Muscle layer of colon (tissue), 2 donors: ENCODE results near the gene TFAP2A.

Source experiments
- H3K27ac ChIP-seq: one replicate; pipeline ENCODE4 v1.7.0; 2013; ENCODE audit warnings: low read depth, mild to moderate bottlenecking, low read length, moderate library complexity
- H3K27me3 ChIP-seq, 2 donors: one replicate each; pipeline ENCODE4 v1.7.0; 2013; ENCODE audit warnings: low read length in 2 of 2, mild to moderate bottlenecking in 2 of 2; ENCODE audit not compliant: insufficient read depth in 2 of 2, control insufficient read depth in 1 of 2
- H3K36me3 ChIP-seq: one replicate; pipeline ENCODE4 v1.7.0; 2013; ENCODE audit warnings: mild to moderate bottlenecking, low read length; ENCODE audit not compliant: insufficient read depth
- H3K4me1 ChIP-seq: one replicate; pipeline ENCODE4 v1.7.0; 2013; ENCODE audit warnings: mild to moderate bottlenecking, low read length; ENCODE audit not compliant: insufficient read depth
- H3K4me3 ChIP-seq, 2 donors: one replicate each; pipeline ENCODE4 v1.7.0; 2013; ENCODE audit warnings: low read length in 2 of 2, low read depth in 1 of 2, mild to moderate bottlenecking in 1 of 2, moderate library complexity in 1 of 2
- H3K9ac ChIP-seq: one replicate; pipeline ENCODE4 v1.7.0; 2013; ENCODE audit warnings: low read length
- H3K9me3 ChIP-seq: one replicate; pipeline ENCODE4 v1.7.0; 2013; ENCODE audit warnings: mild to moderate bottlenecking, low read length
- donor health status: abdominal sarcoma.
- donor health status: Adenocarcinoma of cecum.

The TFAP2A gene

DNA sequence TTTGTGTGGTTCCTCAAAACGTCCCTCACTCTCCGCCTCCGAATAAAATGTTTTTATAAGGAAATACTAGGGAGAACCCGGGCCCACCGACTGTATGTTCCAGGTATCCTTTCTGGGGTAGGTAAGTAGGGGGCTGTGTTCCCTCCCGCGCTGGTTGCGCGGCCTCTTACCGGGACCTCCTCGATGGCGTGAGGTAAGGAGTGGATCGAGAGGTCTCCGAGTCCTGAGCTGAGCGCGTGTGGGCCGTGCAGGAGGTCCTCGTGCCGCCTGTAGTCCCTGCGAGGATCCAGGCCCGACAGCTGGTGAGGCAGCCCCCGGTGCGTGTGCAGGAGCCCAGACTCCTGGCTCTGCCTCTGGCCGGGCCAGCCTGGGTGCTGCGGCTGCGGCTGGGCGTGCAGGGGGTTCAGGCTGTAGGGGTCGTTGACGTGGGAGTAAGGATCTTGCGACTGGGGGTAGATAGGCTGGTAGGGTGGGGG, 5.1 kb downstream of the TFAP2A start:
- Histone ChIP-seq H3K4me3 (no peak overlapping the region), H3K27ac (no peak overlapping the region), H3K9ac (no peak overlapping the region), H3K4me1 (peaks cover 22% of the 10 kb centered on the region), H3K9me3 (no peaks in the 10 kb centered on the region), H3K36me3 (no peaks in the 10 kb centered on the region), H3K27me3 (peaks cover 63 to 71% of the 10 kb centered on the region in 2 donors)

DNA sequence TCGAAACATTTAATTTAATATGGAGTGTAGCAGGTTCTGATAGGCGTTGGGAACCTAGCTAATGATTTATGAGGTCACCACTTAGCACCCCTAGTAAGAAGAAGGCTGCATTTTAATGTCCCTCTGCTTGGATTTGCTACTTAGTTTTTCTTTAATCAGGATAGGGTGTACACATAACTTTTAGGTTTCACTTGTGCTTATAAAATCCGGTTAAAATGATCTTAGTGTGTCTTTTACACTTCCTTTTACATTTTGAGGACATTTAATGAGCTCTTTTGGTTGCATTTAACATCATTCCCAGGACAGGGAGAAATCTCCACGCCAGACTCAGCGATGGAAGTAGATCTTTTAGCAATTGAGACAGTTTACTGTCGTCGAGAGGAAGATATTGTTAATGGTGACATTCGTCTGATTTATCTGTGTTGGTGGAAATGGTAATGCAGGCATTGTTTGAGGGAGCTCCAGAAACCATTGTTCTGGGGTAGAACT, 5.6 kb downstream of the TFAP2A start:
- Histone ChIP-seq H3K9ac (no peak overlapping the region), H3K36me3 (no peaks in the 10 kb centered on the region), H3K4me1 (peaks cover 20% of the 10 kb centered on the region), H3K27me3 (peaks cover 58 to 66% of the 10 kb centered on the region in 2 donors), H3K9me3 (no peaks in the 10 kb centered on the region), H3K27ac (no peak overlapping the region), H3K4me3 (no peak overlapping the region)

GRCh38 chr6:10408457-10408856, 6.4 kb downstream of the TFAP2A start:
- Histone ChIP-seq H3K9ac (no peak overlapping the region), H3K27ac (no peak overlapping the region), H3K4me1 (peaks cover 16% of the 10 kb centered on the region), H3K36me3 (no peaks in the 10 kb centered on the region), H3K9me3 (no peaks in the 10 kb centered on the region), H3K27me3 (peaks cover 50 to 57% of the 10 kb centered on the region in 2 donors), H3K4me3 (no peak overlapping the region)

DNA sequence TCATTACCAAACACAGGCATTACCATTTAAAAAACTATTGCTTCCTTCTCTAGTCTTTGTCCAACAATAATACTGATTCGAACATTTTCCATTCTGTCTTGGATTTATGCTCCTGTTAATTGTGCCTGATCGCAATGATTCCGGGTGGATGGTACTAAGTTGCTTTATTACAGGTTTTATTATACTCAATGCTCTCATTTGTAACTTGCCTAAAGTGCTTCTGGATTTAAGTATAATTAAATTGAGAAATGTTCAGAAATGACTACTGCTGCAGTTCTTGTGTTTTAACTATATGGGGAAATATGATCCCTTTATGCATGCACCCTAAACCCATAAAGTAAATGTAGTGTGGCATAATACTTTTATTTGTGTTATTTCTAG, 7.2 kb downstream of the TFAP2A start:
- Histone ChIP-seq H3K9ac (no peak overlapping the region), H3K36me3 (no peaks in the 10 kb centered on the region), H3K27ac (no peak overlapping the region), H3K4me1 (peaks cover 16% of the 10 kb centered on the region), H3K4me3 (no peak overlapping the region), H3K27me3 (peaks cover 42 to 50% of the 10 kb centered on the region in 2 donors), H3K9me3 (no peaks in the 10 kb centered on the region)

- Histone ChIP-seq H3K36me3 (no peaks in the 10 kb centered on the region), H3K4me3 (no peak overlapping the region), H3K9me3 (no peaks in the 10 kb centered on the region), H3K9ac (no peak overlapping the region), H3K27ac (no peak overlapping the region), H3K4me1 (peaks cover 16% of the 10 kb centered on the region), H3K27me3 (peaks cover 44 to 50% of the 10 kb centered on the region in 2 donors)
These were observed 7.7 kb downstream of the TFAP2A start for GRCh38 chr6:10407018-10407673.

DNA sequence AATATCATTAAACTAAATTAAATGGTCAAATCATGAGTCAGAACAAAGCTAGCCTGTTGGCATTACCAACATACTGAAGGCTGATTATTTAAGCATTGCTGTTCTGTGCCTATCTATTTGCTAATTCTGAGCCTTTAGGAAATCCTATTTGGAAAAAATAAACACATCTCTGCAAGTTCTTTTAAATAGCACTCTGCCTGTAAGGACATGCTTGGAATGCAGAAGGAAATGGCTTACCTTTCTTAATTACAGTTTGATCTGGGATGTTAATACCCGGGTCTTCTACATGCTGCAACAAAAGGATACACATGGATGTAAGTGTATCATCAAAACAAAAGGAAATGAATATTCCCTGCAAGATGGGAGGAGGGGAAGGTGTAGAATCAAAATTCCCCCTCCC, 8.3 kb downstream of the TFAP2A start:
- H3K36me3 ChIP-seq = no peaks in the 10 kb centered on the region
- H3K27me3 ChIP-seq = peaks cover 44 to 46% of the 10 kb centered on the region in 2 donors
- H3K9me3 ChIP-seq = no peaks in the 10 kb centered on the region
- no peak overlapping the region for H3K4me3 ChIP-seq
- H3K9ac ChIP-seq = no peak overlapping the region
- H3K4me1 ChIP-seq = peaks cover 16% of the 10 kb centered on the region
- H3K27ac ChIP-seq = no peak overlapping the region

DNA sequence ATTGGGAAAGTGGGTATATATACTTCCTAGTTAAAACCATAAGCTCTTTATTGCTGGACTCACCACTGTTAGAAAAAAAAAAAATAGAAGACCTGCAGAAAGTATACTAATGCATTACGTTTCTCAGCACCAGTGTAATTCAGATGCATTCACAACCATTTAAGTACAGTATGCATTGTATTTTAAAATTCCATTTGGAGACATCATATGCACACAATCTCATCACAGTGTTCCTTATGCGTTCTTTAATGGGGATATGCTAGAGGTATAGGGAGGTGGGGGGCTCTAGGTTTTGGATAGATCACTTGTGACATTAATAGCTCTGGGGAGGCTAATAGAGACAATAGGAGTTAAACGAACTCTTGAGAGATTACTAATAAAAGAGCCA, 9.4 kb downstream of the TFAP2A start:
- peaks cover 34 to 39% of the 10 kb centered on the region in 2 donors for H3K27me3 ChIP-seq
- H3K36me3 ChIP-seq = no peaks in the 10 kb centered on the region
- no peak overlapping the region for H3K27ac ChIP-seq
- H3K9me3 ChIP-seq = no peaks in the 10 kb centered on the region
- H3K9ac ChIP-seq = no peak overlapping the region
- H3K4me1 ChIP-seq = peaks cover 11% of the 10 kb centered on the region
- H3K4me3 ChIP-seq = no peak overlapping the region

GRCh38 chr6:10404799-10405512, 9.9 kb downstream of the TFAP2A start:
- Histone ChIP-seq H3K9me3 (no peaks in the 10 kb centered on the region), H3K36me3 (no peaks in the 10 kb centered on the region), H3K27me3 (peaks cover 31 to 39% of the 10 kb centered on the region in 2 donors), H3K9ac (no peak overlapping the region), H3K4me1 (peaks cover 11% of the 10 kb centered on the region), H3K4me3 (peak overlapping the region in 1 of 2 donors; percentile 42), H3K27ac (no peak overlapping the region)

DNA sequence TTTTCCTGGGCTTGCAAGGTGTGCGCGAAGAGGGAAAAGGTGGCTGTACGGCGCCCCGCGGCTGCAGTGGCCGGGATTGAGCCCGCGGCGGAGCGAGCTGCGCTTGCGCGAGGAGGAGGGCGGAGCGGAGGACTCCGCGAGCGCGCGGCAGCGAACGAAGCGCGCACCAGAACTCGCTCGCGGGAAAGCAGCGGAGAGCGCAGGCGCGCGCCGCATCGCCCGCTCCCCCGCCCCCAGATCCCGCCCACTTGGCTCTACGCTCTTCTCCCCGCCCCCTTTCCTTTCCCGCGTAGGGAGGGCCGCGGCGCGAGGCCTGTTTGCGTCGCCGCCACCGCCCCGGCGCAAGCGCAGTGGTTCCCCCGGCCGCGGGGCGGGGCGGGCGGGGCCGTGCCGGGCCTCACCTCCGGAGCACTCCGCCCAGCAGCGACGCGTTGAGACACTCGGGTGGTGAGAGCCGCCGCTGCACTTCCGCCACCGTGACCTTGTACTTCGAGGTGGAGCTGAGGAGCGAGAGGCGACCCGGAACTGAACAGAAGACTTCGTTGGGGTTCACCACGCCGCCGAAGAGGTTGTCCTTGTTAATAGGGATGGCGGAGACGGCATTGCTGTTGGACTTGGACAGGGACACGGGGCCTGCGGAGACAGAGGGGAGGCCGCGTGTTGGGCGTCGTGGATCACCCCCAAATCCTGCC, 10.6 kb downstream of the TFAP2A start:
- H3K36me3 ChIP-seq = no peaks in the 10 kb centered on the region
- peak overlapping the region; percentile 69 to 74 for H3K4me3 ChIP-seq
- no peak overlapping the region for H3K9ac ChIP-seq
- no peak overlapping the region for H3K27ac ChIP-seq
- H3K27me3 ChIP-seq = peaks cover 31 to 37% of the 10 kb centered on the region in 2 donors
- no peaks in the 10 kb centered on the region for H3K9me3 ChIP-seq
- peaks cover 11% of the 10 kb centered on the region for H3K4me1 ChIP-seq

DNA sequence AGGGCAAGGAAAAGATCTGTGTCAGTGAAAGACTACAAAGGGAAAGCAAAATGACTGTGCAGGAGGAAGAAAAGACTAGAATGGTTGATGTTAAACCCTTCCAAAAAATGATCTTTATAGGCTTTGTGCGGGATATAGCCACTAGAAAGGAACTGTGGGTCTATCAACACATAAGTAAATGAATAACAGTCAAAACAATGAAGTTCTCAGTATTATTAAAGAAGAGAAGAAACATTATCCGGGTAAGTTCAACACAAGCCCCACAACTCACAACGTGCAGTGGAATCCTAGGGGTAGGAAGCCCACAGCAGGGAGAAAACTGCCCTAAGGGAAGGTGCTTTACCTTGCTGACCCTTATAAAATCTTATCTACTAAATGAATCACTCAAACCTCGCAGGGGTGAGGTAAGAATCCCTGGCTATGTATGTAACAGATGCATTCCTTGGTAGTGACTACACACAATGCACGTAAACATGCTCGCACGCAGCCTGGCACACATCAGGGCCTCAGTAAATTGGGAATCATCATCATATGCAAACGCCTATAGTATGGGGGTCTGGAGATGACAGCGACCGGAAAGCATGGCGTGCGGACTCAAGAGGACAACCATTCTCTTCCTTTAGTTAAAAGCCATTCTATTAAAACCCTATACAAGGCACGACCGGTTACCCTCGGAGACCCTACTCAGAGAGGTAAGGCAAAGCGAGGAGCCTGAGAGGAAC, 11.3 kb downstream of the TFAP2A start:
- H3K4me1 ChIP-seq = peaks cover 11% of the 10 kb centered on the region
- peaks cover 29 to 31% of the 10 kb centered on the region in 2 donors for H3K27me3 ChIP-seq
- no peaks in the 10 kb centered on the region for H3K36me3 ChIP-seq
- no peaks in the 10 kb centered on the region for H3K9me3 ChIP-seq
- no peak overlapping the region for H3K27ac ChIP-seq
- H3K4me3 ChIP-seq = peak overlapping the region; percentile 69 to 74
- H3K9ac ChIP-seq = no peak overlapping the region
